Germinal center (tissue), 1 donor: ENCODE results near the gene GRID2.

Experiments used
- DNase-seq: peaks from one replicate; pipeline ENCODE4 v3.0.0; 2012; ENCODE audit warnings: mixed read lengths, low spot score

Gene GRID2

GRCh38 chr4:93802045-93802444 is 1498.3 kb downstream of the GRID2 start:
- DNase-seq, result no peak

- no peak for DNase-seq
Observed at GRCh38 chr4:93809773-93810172, 1506.0 kb downstream of the GRID2 start.

GRCh38 chr4:93810340-93810992 is 1506.7 kb downstream of the GRID2 start:
- DNase-seq, result no peak

GRCh38 chr4:93813092-93813491 is 1509.3 kb downstream of the GRID2 start:
- DNase-seq, result no peak

GRCh38 chr4:93814141-93814540 is 1510.4 kb downstream of the GRID2 start:
- no peak for DNase-seq

GRCh38 chr4:93814722-93815121 is 1511.0 kb downstream of the GRID2 start:
- no peak for DNase-seq
